Activated naive CD8-positive, alpha-beta T cell treated with anti-CD3 and anti-CD28 coated beads, Interleukin-2, amount 10 ng/mL, durations not matched to agents 7 days and 5 days (primary cell): ENCODE data around the gene FMNL2. TPM values are rescaled to one million over a fixed set of nuclear protein-coding genes. Genes with fewer than 3 reads are reported as not detected.
A peak's percentile ranks its signal among the peaks of the same experiment; 100 is the strongest.

Experiments
- ATAC-seq: fragments of 150-1000 bp; cut with Tn5 transposase; one replicate; pipeline ENCODE4 v1.10.0; 2021; ENCODE audit warnings: low read depth, moderate library complexity
- POLR2A ChIA-PET: fragments of 350-600 bp; sonication (Branson Sonifier 250); formaldehyde crosslinking; loops from one replicate; lab custom pipeline; 2021; ENCODE audit warnings: antibody characterized with exemption; lab: Charles Lee
- DNase-seq: peaks from one replicate; pipeline ENCODE4 v3.0.0; 2021
- H3K27ac Mint-ChIP-seq: one replicate; pipeline ENCODE4 v1.8.0; 2022; ENCODE audit warnings: mild to moderate bottlenecking, mixed read lengths
- H3K27me3 Mint-ChIP-seq: one replicate; pipeline ENCODE4 v1.8.0; 2022; ENCODE audit warnings: mild to moderate bottlenecking, moderate library complexity, mixed read lengths
- H3K36me3 Mint-ChIP-seq: one replicate; pipeline ENCODE4 v1.8.0; 2021; ENCODE audit warnings: mild to moderate bottlenecking, mixed read lengths
- H3K4me1 Mint-ChIP-seq: one replicate; pipeline ENCODE4 v1.8.0; 2021; ENCODE audit warnings: mixed read lengths
- H3K4me3 Mint-ChIP-seq: one replicate; pipeline ENCODE4 v1.8.0; 2022; ENCODE audit warnings: mild to moderate bottlenecking, moderate library complexity, mixed read lengths
- H3K9me3 Mint-ChIP-seq: one replicate; pipeline ENCODE4 v1.8.0; 2021; ENCODE audit warnings: mixed read lengths
- total RNA-seq, 2 experiments: library from RNA; stranded (reverse); gene quantifications; one replicate each; pipeline ENCODE4 v1.2.3, GENCODE V29; 2021

The FMNL2 gene
- total RNA-seq, 2 experiments from 2014 or later, result 0.37 to 0.42 TPM

DNA sequence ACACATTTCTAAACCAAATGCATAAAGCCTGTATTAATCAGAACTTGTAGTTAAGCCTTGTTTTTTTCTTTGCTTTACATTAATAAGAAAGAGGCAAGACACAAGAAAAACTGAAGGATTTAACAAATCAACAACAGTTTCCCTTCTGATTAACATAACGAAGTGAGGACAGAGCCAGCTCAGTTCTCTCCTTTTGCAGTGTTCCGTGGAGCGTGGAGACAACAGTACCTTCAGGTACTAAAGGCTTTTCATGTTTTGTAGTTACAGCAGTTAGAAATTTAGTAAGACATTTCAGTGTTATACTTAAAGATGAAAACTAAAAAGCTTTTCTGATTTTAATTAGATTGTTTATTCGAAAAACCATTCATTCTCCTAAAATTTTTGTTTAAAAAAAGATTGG lies 115.2 kb downstream of the FMNL2 start:
- H3K9me3 Mint-ChIP-seq, result no peaks in the 10 kb centered on the region
- peaks cover 4% of the 10 kb centered on the region for H3K27me3 Mint-ChIP-seq
- H3K4me1 Mint-ChIP-seq, result no peaks in the 10 kb centered on the region
- POLR2A ChIA-PET, result no interaction called here
- no peak overlapping the region for H3K4me3 Mint-ChIP-seq
- no peaks in the 10 kb centered on the region for H3K36me3 Mint-ChIP-seq
- no peak overlapping the region for H3K27ac Mint-ChIP-seq
- ATAC-seq (no peak), DNase-seq (no peak)

DNA sequence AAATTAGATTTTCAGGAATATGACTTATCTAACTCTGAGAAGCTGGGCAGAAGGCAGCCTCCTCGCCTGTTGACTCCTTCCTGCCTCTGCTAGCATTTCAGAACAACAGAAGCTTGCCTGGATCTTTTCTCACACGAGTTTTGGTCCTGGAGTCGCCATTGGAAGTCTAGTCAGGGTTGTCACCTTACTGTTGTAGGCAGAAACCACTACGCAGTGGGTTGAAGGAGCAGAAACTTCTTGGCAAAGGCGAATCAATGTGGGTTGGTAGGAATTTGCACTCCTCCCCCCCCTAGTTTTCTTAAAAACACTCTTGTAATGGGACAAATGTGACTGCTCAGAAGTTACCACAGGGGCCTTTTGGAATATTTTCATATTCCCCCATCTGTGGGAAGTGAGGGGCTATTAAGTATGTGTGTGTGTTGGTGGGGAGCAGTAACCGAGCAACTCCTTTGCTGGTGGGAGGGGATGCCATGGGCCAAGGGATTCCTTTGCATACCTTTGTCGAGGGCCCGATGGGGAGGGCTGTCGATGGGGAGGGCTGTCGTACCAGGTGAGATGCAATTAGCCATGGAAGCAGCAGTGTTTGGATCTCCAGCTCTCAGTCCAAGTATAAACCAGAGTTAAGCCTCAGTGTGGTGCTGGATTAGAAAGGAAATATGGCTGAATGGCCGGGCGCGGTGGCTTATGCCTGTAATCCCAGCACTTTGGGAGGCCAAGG lies 117.4 kb downstream of the FMNL2 start:
- no peak overlapping the region for H3K4me3 Mint-ChIP-seq
- no peak overlapping the region for H3K27ac Mint-ChIP-seq
- no peaks in the 10 kb centered on the region for H3K36me3 Mint-ChIP-seq
- DNase-seq (no peak), ATAC-seq (no peak)
- peaks cover 5% of the 10 kb centered on the region for H3K27me3 Mint-ChIP-seq
- no peaks in the 10 kb centered on the region for H3K9me3 Mint-ChIP-seq
- no peaks in the 10 kb centered on the region for H3K4me1 Mint-ChIP-seq
- POLR2A ChIA-PET, result no interaction called here

DNA sequence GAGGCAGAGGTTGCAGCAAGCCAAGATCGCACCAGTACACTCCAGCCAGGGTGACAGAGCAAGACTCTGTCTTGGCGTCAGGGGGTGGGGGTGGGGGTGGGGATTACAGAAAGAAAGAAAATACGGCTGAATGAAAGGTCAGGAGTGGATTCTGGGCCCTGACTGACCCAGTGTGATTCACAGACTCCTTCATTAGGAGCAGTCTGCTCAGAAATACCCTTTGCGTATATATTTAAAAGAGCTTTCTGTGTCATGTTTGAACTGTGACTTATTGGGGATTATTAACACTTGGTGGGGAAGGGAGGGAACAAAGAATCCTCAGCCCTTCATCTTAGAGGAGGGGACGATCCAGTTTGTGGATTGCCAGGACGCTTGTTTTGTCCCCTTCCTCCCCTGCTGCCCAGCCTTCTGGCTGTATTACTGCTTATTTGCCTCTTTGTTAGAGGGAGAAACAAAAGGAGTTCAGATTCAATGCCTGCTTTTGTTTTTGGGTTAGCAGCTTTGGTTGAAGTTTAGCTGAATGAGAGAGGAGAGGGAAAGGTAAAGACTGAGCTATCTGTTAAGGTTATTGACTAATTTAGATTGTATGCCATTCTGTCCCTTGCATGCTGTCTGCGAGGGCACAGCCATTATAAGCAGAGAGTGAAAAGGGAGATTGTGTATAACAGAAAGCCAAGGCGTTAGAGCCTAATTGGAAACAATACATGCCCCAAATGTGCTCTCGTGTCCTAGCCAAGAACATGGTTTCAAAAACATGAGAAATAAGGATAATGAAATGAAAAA lies 118.3 kb downstream of the FMNL2 start:
- POLR2A ChIA-PET, result no interaction called here
- Mint-ChIP-seq H3K9me3 (no peaks in the 10 kb centered on the region), H3K27ac (no peak overlapping the region), H3K27me3 (peaks cover 5% of the 10 kb centered on the region), H3K36me3 (no peaks in the 10 kb centered on the region), H3K4me1 (no peaks in the 10 kb centered on the region), H3K4me3 (no peak overlapping the region)
- DNase-seq, result no peak
- no peak for ATAC-seq

DNA sequence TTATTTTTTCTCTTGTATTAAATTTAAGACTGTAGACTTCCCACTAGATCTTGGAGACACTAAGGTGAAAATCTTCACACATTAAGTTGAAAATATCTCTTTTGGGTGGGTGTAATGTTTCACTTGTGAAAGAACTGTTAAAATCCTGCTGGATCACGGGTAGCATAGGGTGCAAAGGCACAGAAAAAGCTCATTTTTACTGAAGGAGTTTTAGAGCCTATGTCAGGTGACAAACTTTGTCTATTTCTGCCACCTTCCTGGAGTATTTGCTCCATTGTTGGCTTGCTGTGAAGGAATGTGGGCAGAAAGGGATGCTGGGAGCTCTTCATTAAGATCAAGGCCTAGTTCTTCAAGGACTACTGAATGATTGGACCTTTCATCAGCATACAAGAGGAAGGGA lies 119.4 kb downstream of the FMNL2 start:
- no peaks in the 10 kb centered on the region for H3K9me3 Mint-ChIP-seq
- no peaks in the 10 kb centered on the region for H3K4me1 Mint-ChIP-seq
- H3K4me3 Mint-ChIP-seq, result no peak overlapping the region
- peaks cover 5% of the 10 kb centered on the region for H3K27me3 Mint-ChIP-seq
- DNase-seq, result no peak
- no peak overlapping the region for H3K27ac Mint-ChIP-seq
- POLR2A ChIA-PET, result no interaction called here
- no peak for ATAC-seq
- H3K36me3 Mint-ChIP-seq, result no peaks in the 10 kb centered on the region

DNA sequence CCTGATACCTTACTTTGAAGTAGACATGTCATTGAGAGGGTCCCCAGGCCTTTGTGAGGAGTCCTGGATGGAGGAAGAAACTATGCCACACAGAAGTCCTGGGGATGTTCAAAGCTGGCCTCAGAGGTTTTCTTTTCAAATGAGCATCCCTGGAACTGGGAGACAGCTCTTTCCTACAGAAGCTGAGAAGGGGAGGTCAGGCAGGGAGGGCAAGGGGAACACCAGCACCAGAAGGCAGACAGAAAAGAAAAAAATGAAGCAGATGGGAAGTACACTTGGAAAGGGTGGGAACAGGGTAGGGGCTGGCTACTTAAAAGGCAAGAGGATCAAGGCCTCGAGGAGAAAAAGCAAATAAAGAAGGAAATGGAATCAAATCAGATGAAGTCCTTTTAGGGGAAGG lies 120.0 kb downstream of the FMNL2 start:
- no peak overlapping the region for H3K4me3 Mint-ChIP-seq
- ATAC-seq, result no peak
- no peaks in the 10 kb centered on the region for H3K9me3 Mint-ChIP-seq
- POLR2A ChIA-PET, result no interaction called here
- H3K4me1 Mint-ChIP-seq, result no peaks in the 10 kb centered on the region
- DNase-seq, result no peak
- no peaks in the 10 kb centered on the region for H3K36me3 Mint-ChIP-seq
- H3K27me3 Mint-ChIP-seq, result peaks cover 5% of the 10 kb centered on the region
- H3K27ac Mint-ChIP-seq, result peak overlapping the region; percentile 42

DNA sequence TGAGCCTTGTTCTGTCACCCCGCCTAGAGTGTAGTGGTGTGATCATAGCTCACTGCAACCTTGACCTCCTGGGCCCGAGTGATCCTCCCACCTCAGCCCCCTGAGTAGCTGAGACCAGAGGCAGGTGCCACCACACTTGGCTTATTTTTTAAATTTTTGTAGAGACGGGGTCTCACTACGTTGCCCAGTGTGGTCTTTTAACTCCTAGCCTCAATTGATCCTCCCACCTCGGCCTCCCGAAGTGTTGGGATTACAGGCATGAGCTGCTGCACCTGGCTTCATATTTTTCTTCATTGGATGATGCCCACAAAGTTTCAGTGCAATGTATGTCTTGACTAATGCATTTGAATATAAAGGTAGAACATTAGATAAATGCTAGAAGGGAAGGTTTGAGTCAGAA lies 120.8 kb downstream of the FMNL2 start:
- DNase-seq, result no peak
- Mint-ChIP-seq H3K4me1 (no peaks in the 10 kb centered on the region), H3K9me3 (no peaks in the 10 kb centered on the region), H3K4me3 (no peak overlapping the region), H3K27ac (no peak overlapping the region), H3K27me3 (peaks cover 5% of the 10 kb centered on the region), H3K36me3 (no peaks in the 10 kb centered on the region)
- POLR2A ChIA-PET, result no interaction called here
- no peak for ATAC-seq

DNA sequence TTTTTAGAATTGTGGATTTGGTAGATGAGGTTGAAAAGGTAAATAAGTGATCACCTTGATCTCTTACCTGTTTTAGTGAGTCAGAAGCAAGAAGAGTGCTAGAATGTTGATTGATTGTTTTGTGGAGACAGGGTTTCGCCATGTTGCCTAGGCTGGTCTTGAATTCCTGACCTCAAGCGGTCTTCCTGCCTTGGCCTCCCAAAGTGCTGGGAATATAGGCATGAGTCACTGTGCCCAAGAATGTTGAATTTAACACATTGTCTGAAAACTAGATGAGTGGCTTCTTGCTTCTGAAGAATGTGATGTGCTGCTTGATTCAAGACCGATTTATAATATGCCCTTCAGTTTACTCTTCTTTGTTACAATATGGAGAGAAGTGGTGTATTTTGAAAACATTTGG lies 121.3 kb downstream of the FMNL2 start:
- Mint-ChIP-seq H3K27me3 (peaks cover 4% of the 10 kb centered on the region), H3K27ac (no peak overlapping the region), H3K36me3 (no peaks in the 10 kb centered on the region), H3K4me3 (no peak overlapping the region), H3K9me3 (no peaks in the 10 kb centered on the region), H3K4me1 (no peaks in the 10 kb centered on the region)
- DNase-seq, result no peak
- no peak for ATAC-seq
- POLR2A ChIA-PET, result no interaction called here

DNA sequence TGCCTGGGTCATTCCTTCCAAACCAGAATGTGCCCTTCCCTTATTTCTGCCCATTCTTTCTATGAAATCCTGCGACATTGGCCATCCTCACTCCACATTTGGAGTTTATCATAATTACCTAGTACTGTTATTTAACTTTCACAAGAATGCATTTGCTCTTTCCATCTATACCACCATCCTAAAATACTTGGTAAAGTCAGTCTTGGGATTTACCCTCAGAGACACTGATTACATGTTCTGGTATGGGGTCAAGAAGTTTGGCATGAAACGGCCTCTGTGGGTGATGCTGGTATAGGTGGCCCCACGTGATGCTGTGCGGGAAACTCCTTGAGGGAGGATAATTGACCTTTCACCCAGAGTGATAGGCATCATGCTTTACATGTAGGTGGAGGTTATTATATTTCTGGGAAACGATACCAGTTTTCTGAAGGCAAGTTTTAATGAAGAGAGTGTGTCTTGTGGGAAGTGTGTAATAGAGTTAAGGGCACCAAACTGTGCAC lies 123.5 kb downstream of the FMNL2 start:
- Mint-ChIP-seq H3K4me3 (no peak overlapping the region), H3K27ac (no peak overlapping the region), H3K27me3 (peaks cover 11% of the 10 kb centered on the region), H3K4me1 (no peaks in the 10 kb centered on the region), H3K9me3 (no peaks in the 10 kb centered on the region), H3K36me3 (no peaks in the 10 kb centered on the region)
- no peak for DNase-seq
- POLR2A ChIA-PET, result no interaction called here
- ATAC-seq, result no peak

DNA sequence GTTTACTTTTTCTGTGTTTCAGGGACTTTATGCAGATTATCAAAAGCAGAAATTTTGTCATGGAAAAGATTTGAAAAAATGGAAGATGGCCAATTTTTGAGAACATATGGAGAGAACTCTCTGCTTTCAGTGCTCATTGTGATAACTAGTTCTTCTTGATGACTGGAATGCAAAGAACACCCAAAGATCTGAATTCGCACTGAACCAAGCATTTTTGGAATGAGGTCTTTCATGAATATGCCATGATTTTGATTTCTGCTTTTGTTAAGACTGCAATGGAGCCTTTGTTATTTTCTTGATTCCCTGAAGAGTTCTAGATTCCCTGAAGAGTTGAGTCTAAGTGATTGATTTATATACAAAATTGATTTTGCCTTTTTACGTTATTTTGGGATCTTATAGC lies 124.1 kb downstream of the FMNL2 start:
- Mint-ChIP-seq H3K36me3 (no peaks in the 10 kb centered on the region), H3K27ac (no peak overlapping the region), H3K4me3 (no peak overlapping the region), H3K4me1 (no peaks in the 10 kb centered on the region), H3K9me3 (no peaks in the 10 kb centered on the region), H3K27me3 (peaks cover 9% of the 10 kb centered on the region)
- ATAC-seq, result no peak
- DNase-seq, result no peak
- POLR2A ChIA-PET, result no interaction called here

DNA sequence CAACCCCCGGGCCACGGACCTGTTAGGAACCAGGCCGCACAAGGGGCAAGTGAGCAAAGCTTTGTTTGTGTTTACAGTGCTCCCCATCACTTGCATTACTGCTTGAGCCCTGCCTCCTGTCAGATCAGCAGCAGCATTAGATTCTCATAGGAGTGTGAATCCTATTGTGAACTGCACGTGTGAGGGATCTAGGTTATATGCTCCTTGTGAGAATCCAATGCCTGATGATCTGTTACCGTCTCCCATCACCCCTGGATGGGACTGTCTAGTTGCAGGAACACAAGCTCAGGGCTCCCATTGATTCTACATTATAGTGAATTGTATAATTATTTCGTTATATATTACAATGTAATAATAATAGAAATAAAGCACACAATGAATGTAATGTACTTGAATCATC lies 125.6 kb downstream of the FMNL2 start:
- Mint-ChIP-seq H3K27me3 (peaks cover 10% of the 10 kb centered on the region), H3K36me3 (no peaks in the 10 kb centered on the region), H3K4me1 (no peaks in the 10 kb centered on the region), H3K4me3 (no peak overlapping the region), H3K27ac (no peak overlapping the region), H3K9me3 (no peaks in the 10 kb centered on the region)
- POLR2A ChIA-PET, result no interaction called here
- no peak for DNase-seq
- ATAC-seq, result no peak

DNA sequence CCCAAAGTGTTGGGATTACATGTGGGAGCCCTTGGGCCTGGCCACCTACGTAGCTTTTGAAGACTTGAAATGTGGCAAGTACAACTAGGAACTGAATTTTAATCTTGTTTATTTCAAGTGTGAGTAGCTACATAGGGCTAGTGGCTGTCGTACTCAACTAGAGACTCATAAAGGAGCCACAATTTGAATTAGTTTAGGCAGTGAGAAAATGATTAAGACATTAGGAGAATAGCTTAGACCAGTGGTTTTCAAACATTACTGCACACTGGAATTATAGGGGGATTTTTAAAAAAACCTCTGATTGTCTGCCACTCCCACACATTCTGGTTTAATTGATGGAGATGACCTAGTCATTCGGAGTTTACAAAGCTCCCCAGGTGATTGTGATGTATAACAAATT lies 127.1 kb downstream of the FMNL2 start:
- POLR2A ChIA-PET, result no interaction called here
- DNase-seq (no peak), ATAC-seq (no peak)
- Mint-ChIP-seq H3K9me3 (no peaks in the 10 kb centered on the region), H3K27ac (no peak overlapping the region), H3K4me1 (no peaks in the 10 kb centered on the region), H3K36me3 (no peaks in the 10 kb centered on the region), H3K4me3 (no peak overlapping the region), H3K27me3 (peaks cover 9% of the 10 kb centered on the region)

DNA sequence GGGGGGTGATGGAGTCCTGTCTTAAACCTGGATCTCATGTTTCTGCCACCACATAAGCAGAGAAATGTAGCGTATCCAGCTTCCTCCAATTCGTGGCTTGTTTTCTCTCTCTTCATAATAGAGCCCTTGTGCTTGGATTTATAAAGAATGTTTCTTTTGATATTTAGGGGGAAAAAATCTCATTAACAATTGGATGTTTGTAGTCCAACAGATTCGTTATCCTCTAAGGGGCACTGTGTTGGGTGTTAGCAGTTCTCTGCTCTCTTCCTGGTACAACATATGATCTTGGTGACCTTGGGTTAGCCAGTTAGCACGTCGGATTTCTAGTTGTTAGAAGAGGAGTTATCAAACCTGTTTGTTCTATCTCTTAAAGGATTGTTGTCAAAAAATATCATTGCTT lies 127.8 kb downstream of the FMNL2 start:
- Mint-ChIP-seq H3K27ac (no peak overlapping the region), H3K9me3 (no peaks in the 10 kb centered on the region), H3K4me3 (no peak overlapping the region), H3K4me1 (no peaks in the 10 kb centered on the region), H3K36me3 (no peaks in the 10 kb centered on the region), H3K27me3 (peaks cover 9% of the 10 kb centered on the region)
- ATAC-seq (no peak), DNase-seq (no peak)
- POLR2A ChIA-PET, result no interaction called here

DNA sequence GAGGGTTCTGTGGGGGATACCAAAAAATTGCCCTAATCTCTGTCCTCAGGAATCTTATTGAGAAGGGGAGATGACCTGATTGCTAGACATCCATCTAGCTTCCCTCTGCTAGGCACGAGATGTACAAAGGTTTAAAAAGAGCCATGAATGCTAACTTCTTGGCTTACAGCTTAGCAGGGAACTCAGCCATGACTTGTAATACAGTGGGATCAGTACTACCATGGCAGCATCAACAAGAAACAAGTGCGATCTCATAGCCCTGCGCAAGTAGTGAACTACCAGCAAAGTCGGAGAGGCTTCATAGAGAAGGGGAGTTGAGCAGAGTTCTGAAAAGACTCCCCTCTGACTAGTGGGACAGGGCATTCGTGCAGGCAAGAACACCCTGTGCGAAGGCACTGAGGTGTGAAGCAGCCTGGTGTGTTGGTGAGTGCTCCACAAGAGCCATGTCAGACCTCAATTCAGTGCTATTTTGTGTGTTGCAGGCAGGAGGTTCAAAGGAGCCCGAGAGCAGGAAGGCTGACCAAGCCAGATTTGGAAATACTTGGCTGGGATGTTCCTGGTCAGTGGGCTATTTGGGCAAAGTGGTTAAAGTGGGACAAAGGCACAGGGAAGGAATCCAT lies 130.0 kb downstream of the FMNL2 start:
- POLR2A ChIA-PET, result no interaction called here
- ATAC-seq, result no peak
- Mint-ChIP-seq H3K27me3 (peaks cover 9% of the 10 kb centered on the region), H3K36me3 (no peaks in the 10 kb centered on the region), H3K4me3 (no peak overlapping the region), H3K9me3 (no peaks in the 10 kb centered on the region), H3K27ac (no peak overlapping the region), H3K4me1 (peaks cover 2% of the 10 kb centered on the region)
- DNase-seq, result no peak

DNA sequence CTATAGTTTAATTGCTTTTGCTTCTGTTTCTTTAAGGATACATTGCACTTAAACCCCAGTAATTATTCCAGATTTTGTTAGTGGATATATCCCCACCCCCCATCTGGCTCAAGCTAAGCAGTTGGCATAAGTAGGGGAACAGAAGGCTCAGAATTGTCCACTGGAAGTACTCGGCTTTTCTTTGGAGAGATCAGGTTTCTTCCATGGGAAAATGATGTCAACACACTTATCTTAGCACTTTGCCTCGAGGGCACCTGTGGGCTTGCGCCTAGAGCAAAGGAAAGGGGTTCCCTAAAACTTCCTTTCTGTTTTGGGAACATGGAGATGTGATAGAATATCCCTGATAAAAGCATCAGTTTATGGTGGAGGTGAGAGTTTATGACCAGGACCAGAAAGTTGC lies 130.6 kb downstream of the FMNL2 start:
- Mint-ChIP-seq H3K4me1 (peaks cover 2% of the 10 kb centered on the region), H3K27ac (no peak overlapping the region), H3K36me3 (no peaks in the 10 kb centered on the region), H3K27me3 (peaks cover 9% of the 10 kb centered on the region), H3K4me3 (no peak overlapping the region), H3K9me3 (no peaks in the 10 kb centered on the region)
- POLR2A ChIA-PET, result no interaction called here
- ATAC-seq, result no peak
- DNase-seq, result no peak
